ENCODE data around the gene CAPZA1.

CAPZA1 gene

DNA sequence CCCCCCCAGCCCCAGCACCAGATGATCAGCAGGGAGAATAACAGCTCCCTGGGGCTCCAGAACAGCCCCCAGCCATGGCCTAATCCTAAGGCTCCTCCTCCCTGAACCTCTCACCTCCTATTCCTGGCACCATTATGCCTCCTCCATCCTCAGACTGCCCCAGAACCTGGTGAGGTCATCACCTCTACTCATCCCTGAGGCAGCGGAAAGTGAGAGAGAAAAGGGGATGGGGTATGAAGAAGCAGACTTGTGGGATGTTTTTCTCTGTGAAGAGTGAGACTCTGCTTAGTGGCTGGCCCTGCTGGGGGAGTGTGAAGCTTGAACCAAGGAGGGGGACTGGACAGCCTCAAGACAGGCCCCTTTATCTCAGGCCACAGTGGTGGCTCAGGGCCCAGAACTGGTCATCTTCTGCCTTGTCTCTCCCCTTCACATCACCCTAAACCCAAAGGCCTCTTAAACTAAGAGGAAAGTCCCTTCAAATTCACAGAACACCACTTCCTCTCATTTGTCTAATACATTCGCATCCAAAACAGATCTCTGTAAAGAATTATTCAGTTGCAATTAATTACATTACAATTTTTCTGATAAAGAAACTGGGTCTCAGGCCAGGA lies 97.7 kb downstream of the CAPZA1 start:
- no peak for DNase-seq

DNA sequence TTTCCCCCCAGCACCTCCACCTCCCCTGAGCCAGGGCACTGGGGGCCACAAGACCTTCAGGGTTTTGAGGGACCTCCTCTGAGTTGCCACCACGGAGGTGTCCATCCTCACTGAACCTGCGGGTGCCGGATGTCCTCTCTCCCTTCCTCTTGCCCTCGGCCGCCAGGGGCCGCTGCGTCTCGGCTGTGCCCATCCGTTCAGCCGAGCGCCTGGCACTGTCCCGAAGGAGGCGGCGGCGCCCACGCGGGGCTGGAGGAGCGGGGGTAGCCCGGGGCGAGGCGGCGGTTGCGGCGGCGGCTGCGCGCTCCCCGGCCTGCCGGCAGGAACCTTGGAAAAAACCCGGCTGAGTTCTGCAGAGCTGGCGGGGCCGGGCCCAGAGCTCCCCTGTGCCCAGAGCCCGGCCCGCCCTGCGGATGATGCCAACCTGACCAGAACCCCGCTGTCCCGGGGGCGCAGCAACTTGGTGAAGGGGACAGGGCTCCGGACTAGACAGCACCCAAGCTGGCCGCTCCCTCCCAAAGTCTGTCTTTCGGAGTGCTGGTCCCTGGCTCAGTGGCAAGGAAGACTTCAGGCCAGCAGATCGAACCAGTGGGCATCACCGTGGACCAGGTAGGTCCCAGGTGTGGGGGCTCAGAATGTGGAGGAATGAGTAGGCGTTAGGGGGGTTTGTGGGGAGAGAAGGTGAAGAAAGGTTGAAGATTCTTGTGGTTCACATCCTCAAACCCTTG lies 99.2 kb downstream of the CAPZA1 start:
- DNase-seq, result peak; percentile 89

DNA sequence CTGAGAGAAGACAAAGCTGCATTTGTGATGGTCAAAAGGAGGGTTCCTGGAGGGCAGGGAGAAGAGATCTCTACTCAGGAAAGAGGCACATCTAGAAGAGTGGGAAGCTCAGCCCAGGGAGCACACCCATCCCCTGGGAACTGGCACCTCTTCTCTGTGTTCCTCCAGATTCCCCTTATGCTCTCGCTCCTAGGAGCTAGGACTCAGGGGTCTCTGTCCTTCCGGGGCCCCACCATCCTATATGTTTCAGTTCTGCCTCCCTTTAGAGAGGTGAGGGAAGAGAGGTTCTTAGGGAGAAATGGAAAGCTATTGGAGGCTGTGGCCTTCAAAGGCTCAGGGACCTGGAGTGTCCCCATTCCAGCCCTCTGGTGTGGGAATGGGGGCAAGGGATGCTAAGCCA lies 100.1 kb downstream of the CAPZA1 start:
- DNase-seq, result no peak

DNA sequence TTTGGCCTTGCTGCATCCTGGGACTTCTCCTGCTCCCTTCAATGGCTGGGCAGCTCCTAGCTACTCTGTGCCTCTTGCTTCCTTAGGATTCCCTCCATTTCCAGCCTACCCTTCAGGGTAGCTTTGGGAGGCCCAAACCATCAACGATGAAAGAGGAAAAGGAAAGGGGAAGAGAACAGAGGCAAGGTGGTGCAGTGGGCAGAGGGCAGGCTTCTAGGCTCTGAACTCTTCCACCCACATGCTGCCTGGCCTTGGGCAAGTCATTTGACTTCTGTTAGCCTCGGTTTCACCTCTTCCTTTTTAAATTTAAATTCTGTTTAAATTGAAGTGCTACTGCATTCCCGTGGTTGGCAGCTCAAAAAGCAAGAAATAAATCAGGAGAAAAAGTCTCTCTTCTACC lies 101.2 kb downstream of the CAPZA1 start:
- no peak for DNase-seq

Data from DMS53 (cell line).